Activated naive CD8-positive, alpha-beta T cell treated with anti-CD3 and anti-CD28 coated beads for 36 hours (primary cell): Measurements from ENCODE around the gene BLTP3A. TPM values are rescaled to one million over a fixed set of nuclear protein-coding genes. Genes with fewer than 3 reads are reported as not detected.
"Not testable (repeated sequence)": the region's sequence is repeated elsewhere in the genome, so short reads cannot be mapped to it uniquely, and the experiment has no call there.

ENCODE experiments used
- DNase-seq: peaks from one replicate; pipeline ENCODE4 v3.0.0; 2021
- H3K27ac Mint-ChIP-seq: one replicate; pipeline ENCODE4 v1.8.0; 2022; ENCODE audit warnings: mild to moderate bottlenecking, moderate library complexity, mixed read lengths
- H3K27me3 Mint-ChIP-seq: one replicate; pipeline ENCODE4 v1.8.0; 2022; ENCODE audit warnings: mild to moderate bottlenecking, mixed read lengths
- H3K36me3 Mint-ChIP-seq: one replicate; pipeline ENCODE4 v1.8.0; 2021; ENCODE audit warnings: mild to moderate bottlenecking, mixed read lengths
- H3K4me1 Mint-ChIP-seq: one replicate; pipeline ENCODE4 v1.8.0; 2021; ENCODE audit warnings: mixed read lengths
- H3K4me3 Mint-ChIP-seq: one replicate; pipeline ENCODE4 v1.8.0; 2022; ENCODE audit warnings: mild to moderate bottlenecking, moderate library complexity, mixed read lengths
- H3K9me3 Mint-ChIP-seq: one replicate; pipeline ENCODE4 v1.8.0; 2022; ENCODE audit warnings: mixed read lengths
- total RNA-seq, 2 experiments: library from RNA; stranded (reverse); gene quantifications; one replicate each; pipeline ENCODE4 v1.2.3, GENCODE V29; 2021

Gene BLTP3A
- total RNA-seq, 2 experiments from 2014 or later, result 19.6 to 19.7 TPM

DNA sequence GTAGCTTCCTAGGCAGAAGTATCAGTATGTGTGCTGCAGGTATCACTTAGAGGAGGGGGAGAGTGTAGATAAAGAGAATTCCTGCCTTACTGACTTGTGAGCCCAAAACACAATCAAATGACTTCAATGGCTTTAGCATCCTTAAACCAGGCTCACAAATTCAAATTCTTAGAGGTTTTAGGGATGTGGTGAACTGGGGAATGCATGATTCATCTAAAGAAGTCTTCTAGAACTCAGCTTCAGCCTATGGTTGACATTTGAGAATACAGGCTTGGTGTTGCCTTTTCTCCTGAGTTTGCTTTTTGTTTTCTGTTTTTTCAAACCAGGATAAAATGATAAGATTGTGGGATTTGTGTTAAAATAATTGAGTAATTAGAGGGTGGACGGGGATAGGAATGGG is 20.2 kb upstream of the BLTP3A start:
- no peak for DNase-seq
- peak overlapping the region; percentile 29 for H3K27ac Mint-ChIP-seq
- H3K4me3 Mint-ChIP-seq, result no peak overlapping the region
- H3K4me1 Mint-ChIP-seq, result peaks cover 17% of the 10 kb centered on the region
- peaks cover 18% of the 10 kb centered on the region for H3K36me3 Mint-ChIP-seq
- H3K27me3 Mint-ChIP-seq, result no peaks in the 10 kb centered on the region
- no peaks in the 10 kb centered on the region for H3K9me3 Mint-ChIP-seq

DNA sequence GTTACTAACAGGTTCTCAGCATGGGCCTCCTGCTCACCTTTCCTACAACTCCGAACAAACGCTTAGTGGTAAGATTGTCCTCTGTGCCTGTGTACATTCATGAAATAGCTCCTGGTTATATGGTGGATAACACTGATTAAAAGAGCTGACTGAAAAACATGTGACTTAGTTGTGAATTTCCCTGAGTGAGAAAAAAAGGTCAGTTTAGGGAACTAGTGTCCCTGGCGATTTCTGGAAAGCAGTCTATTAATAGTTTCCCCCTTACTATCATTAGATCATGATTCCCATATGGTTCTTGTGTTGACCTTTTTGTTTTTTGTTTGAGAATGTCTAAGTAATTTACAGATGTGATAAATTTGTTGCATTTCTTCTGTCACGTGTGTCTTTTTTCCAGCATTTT is 18.9 kb upstream of the BLTP3A start:
- no peaks in the 10 kb centered on the region for H3K27me3 Mint-ChIP-seq
- no peaks in the 10 kb centered on the region for H3K9me3 Mint-ChIP-seq
- peaks cover 18% of the 10 kb centered on the region for H3K36me3 Mint-ChIP-seq
- no peak for DNase-seq
- no peak overlapping the region for H3K27ac Mint-ChIP-seq
- H3K4me1 Mint-ChIP-seq, result peaks cover 17% of the 10 kb centered on the region
- no peak overlapping the region for H3K4me3 Mint-ChIP-seq

DNA sequence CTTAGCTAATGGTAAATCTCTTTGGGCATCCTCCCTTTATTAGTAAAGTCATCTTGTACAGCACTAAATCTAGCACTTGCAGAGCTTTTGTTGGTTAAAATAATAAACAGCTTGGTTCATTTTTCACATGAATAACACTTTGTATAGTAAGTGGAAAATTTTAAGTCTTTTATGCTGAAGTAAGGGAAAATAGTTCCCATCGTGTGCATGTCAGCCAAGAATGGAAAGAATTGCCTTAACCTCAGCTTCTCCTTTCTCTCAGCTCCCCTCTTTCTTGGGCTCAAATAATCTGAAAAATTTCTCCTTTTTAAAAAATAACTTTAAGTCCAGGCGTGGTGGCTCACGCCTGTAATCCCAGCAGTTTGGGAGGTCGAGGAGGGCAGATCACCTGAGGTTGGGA is 18.0 kb upstream of the BLTP3A start:
- H3K27ac Mint-ChIP-seq, result no peak overlapping the region
- no peaks in the 10 kb centered on the region for H3K9me3 Mint-ChIP-seq
- no peak for DNase-seq
- H3K4me3 Mint-ChIP-seq, result no peak overlapping the region
- H3K4me1 Mint-ChIP-seq, result peaks cover 17% of the 10 kb centered on the region
- no peaks in the 10 kb centered on the region for H3K27me3 Mint-ChIP-seq
- H3K36me3 Mint-ChIP-seq, result peaks cover 18% of the 10 kb centered on the region

DNA sequence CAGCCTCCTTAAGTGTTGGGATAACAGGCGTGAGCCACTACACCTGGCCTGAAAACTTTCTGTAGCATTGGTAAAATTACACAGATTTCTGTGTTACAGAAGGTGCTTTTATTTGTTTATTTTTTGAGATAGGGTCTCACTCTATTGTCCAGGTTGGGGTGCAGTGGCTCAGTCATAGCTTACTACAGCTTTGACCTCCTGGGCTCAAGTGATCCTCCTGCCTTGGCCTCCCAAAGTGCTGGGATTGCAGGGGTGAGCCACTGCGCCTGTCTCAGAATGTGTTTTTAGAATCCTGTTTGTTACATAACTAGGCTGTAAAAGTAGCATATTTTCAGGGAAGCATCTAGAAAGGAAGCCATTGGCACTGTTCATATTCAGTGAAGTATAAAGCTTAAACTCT is 16.9 kb upstream of the BLTP3A start:
- Mint-ChIP-seq H3K9me3 (no peaks in the 10 kb centered on the region), H3K36me3 (peaks cover 13% of the 10 kb centered on the region), H3K27me3 (no peaks in the 10 kb centered on the region), H3K4me1 (peaks cover 17% of the 10 kb centered on the region), H3K27ac (no peak overlapping the region), H3K4me3 (no peak overlapping the region)
- DNase-seq, result no peak

DNA sequence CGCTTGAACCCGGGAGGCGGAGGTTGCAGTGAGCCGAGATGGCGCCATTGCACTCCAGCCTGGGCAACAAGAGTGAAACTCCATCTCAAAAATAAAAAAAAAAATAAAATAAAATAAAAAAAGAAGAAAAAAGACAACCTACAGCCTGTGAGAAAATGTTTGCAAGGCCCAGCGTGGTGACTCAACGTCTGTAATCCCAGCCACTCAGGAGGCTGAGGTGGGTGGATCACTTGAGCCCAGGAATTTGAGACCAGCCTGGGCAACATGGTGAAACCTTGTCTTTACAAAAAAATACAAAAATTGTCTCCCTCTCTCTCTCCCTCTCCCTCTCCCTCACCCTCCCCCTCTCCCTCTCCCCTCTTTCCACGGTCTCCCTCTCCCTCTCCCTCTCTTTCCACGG is 6.5 kb upstream of the BLTP3A start:
- not testable (repeated sequence) for H3K4me1 Mint-ChIP-seq

DNA sequence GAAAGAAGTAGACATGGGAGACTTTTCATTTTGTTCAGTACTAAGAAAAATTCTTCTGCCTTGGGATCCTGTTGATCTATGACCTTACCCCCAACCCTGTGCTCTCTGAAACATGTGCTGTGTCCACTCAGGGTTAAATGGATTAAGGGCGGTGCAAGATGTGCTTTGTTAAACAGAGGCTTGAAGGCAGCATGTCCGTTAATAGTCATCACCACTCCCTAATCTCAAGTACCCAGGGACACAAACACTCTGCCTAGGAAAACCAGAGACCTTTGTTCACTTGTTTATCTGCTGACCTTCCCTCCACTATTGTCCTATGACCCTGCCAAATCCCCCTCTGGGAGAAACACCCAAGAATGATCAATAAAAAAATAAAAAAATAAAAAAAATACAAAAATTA is 4.7 kb upstream of the BLTP3A start:
- not testable (repeated sequence) for H3K4me1 Mint-ChIP-seq, H3K36me3 Mint-ChIP-seq, H3K27ac Mint-ChIP-seq, H3K27me3 Mint-ChIP-seq, H3K9me3 Mint-ChIP-seq, DNase-seq, H3K4me3 Mint-ChIP-seq

More for the DNA sequence above, 6.5 kb upstream of the BLTP3A start:
- not testable (repeated sequence) for H3K27me3 Mint-ChIP-seq, DNase-seq, H3K4me3 Mint-ChIP-seq, H3K27ac Mint-ChIP-seq, H3K36me3 Mint-ChIP-seq, H3K9me3 Mint-ChIP-seq

DNA sequence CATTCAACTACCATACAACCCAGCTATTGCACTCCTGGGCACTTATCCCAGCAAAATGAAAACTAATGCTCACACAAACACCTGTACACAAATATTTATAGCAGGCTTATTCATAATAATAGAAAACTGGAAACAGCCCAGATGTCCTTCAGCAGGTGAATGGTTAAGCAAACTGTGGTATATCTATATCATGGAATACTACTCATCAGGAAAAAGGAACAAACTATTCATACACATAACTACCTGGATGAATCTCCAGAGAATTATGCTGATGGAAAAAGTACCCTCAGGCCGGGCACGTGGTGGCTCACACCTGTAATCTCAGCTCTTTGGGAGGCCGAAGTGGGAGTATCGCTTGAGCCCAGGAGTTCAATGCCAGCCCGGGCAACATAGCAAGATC is 3.8 kb upstream of the BLTP3A start:
- H3K36me3 Mint-ChIP-seq, result peaks cover 4% of the 10 kb centered on the region
- H3K27me3 Mint-ChIP-seq, result no peaks in the 10 kb centered on the region
- peaks cover 12% of the 10 kb centered on the region for H3K4me1 Mint-ChIP-seq
- no peak overlapping the region for H3K27ac Mint-ChIP-seq
- H3K4me3 Mint-ChIP-seq, result no peak overlapping the region
- H3K9me3 Mint-ChIP-seq, result no peaks in the 10 kb centered on the region
- DNase-seq, result no peak

DNA sequence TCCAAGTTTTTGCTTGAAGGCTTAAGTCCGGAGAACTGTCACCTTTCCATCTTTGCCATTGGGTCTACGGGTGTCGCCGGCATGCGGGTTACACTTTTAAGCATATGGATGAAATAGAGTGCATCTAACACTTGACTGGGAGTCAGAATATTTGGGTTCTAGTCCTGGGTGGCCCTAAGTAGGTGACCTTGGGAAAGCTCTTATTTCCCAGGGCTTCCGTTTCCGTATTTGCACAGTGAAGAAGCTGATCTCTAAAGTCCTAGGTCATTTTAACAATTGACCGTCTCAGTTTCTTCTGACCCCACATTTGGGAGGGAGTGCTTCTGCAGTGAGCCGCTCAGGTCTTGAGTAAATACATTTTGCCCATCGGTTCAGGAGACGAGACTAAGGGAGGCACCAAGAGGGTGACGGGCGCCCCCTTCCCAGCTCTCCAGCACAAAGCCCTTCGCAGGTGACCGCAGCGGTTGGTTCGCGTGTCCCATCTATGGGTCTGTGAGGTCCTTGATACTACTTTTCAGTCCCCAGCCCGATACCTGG is 651 bp upstream of the BLTP3A start:
- Mint-ChIP-seq H3K4me3 (peak overlapping the region; percentile 93), H3K27me3 (no peaks in the 10 kb centered on the region), H3K27ac (peak overlapping the region; percentile 94), H3K9me3 (no peaks in the 10 kb centered on the region), H3K4me1 (peaks cover 22% of the 10 kb centered on the region), H3K36me3 (peaks cover 7% of the 10 kb centered on the region)
- peak; percentile 36 for DNase-seq

DNA sequence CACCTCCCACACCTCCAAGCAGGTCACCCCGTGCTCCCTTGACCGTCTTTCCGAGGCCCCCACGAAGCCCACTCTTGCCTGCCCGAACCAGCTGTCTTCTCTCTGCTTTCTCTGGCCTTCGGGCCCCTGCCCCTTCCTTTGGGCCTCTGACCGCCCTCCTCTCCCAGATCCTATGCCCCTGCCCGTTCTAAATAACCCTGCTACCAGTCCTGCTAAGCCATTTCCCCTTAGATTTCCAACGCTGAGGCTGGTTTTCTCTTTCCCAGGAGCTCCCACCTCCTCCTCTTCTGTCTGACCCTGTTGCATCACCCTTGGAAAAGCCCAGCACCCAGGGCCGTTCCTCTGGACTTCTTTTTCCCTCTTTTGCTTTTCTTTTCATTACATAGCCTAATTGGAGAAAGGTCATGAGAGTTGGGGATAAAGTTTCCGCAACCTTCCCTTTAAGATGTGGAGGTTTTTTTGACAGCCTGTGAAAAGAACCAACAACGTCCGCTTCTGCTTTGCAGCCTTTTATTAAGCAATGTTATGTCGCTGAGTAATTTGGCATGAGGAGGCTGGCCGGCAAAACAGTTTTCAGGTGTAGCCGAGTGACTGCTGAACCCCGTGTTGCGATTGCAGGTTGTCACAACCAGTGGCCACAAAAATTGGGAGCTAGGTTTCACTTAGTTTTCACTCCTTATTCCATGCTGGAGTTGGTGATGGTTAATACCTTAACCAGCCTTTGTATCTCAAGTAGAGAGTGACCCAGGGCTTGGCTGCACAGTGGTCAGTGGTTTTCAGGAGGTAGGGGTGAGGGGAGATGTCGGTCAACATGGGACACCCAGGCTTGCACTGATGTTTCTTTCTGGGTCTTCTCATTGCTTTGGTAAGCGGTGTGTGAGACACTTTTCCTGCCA is 970 bp downstream of the BLTP3A start:
- peak; percentile 13 for DNase-seq
- H3K36me3 Mint-ChIP-seq, result peaks cover 7% of the 10 kb centered on the region
- H3K9me3 Mint-ChIP-seq, result no peaks in the 10 kb centered on the region
- H3K27me3 Mint-ChIP-seq, result no peaks in the 10 kb centered on the region
- peaks cover 22% of the 10 kb centered on the region for H3K4me1 Mint-ChIP-seq
- peak overlapping the region; percentile 88 for H3K27ac Mint-ChIP-seq
- H3K4me3 Mint-ChIP-seq, result peak overlapping the region; percentile 93

DNA sequence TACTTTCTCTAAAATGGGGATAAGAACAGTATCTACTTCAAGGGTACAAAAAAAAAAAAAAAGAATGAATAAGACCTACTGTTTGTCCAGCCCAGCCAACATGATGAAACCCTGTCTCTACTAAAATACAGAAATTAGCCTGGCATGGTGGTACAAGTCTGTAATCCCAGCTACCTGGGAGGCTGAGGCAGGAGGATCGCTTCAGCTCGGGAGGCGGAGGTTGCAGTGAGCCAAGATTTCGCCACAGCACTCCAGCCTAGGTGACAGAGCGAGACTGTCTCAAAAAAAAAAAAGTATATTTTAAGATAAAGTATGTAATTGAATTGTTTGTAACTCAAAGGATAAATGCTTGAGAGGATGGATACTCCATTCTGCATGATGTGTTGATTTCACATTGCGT is 2.0 kb downstream of the BLTP3A start:
- Mint-ChIP-seq H3K4me3 (peak overlapping the region; percentile 93), H3K4me1 (peaks cover 22% of the 10 kb centered on the region), H3K9me3 (no peaks in the 10 kb centered on the region), H3K27me3 (no peaks in the 10 kb centered on the region), H3K36me3 (peaks cover 7% of the 10 kb centered on the region), H3K27ac (no peak overlapping the region)
- no peak for DNase-seq

DNA sequence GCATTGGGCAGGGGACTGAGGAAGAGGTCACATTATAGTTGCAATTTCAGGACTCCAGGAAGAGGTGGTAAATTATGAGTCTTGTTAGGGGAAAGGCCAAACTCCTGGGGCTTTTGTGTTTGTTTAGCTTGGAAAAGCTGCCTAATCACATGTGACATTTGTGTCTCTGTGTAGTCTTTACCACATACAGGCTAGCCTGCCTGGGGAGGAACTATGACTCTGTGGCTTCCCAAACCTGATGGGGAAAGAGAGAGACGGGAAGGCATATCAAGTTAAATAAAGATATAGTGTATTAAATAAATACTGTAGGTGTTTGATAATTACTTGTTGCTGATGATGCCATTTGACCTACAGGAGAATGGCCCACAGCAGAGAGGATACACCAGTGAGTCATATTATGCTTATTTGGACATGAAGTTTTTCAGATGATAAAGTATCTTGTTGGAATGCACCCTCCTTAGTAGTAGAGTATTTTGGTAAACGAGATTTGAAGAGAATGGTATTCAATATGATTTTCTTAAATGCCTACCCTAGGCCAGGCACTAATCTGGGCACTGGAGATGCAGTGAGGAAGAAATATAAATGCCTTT is 4.0 kb downstream of the BLTP3A start:
- H3K27me3 Mint-ChIP-seq, result no peaks in the 10 kb centered on the region
- no peak overlapping the region for H3K4me3 Mint-ChIP-seq
- H3K9me3 Mint-ChIP-seq, result no peaks in the 10 kb centered on the region
- no peak overlapping the region for H3K27ac Mint-ChIP-seq
- DNase-seq, result no peak
- H3K36me3 Mint-ChIP-seq, result peaks cover 7% of the 10 kb centered on the region
- peaks cover 20% of the 10 kb centered on the region for H3K4me1 Mint-ChIP-seq

DNA sequence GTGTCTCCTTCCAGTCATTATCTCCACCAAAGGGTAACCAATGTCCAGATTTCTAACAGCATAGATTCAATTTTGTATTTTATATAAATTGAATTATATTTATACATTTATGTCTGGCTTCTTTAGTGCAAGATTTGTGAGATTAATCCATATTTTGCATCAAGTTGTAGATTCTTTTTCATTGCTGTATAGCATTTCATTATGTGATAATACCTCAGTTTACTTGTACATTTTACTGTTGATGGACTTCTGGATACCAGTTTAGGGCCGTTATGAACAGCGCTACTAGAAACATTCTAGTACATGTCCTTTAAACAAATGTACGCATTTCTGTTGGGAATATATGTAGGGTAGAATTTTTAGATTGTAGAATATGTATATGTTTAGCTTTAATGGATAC is 6.2 kb downstream of the BLTP3A start:
- no peaks in the 10 kb centered on the region for H3K27me3 Mint-ChIP-seq
- peaks cover 10% of the 10 kb centered on the region for H3K4me1 Mint-ChIP-seq
- peaks cover 3% of the 10 kb centered on the region for H3K36me3 Mint-ChIP-seq

DNA sequence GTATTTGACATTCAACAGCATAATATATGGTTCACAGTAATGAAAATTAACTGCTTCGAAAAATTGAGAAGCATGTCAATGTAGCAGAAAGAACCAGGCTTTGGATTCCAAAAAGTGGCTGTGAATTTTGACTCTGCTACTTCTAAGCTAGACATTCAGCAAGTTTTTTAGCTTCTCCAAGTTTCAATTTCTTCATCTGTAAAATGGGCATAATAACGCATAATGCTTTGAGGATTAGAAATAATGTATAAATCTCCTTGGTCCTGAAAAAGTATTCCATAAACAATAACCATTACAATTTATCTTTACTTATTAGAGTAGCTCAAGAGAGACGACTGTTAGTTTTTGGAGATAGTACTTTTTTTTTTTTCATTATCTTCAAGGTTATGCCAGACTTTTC is 7.7 kb downstream of the BLTP3A start:
- no peaks in the 10 kb centered on the region for H3K9me3 Mint-ChIP-seq
- no peak overlapping the region for H3K27ac Mint-ChIP-seq
- peaks cover 3% of the 10 kb centered on the region for H3K36me3 Mint-ChIP-seq
- no peak for DNase-seq
- no peak overlapping the region for H3K4me3 Mint-ChIP-seq
- peaks cover 13% of the 10 kb centered on the region for H3K4me1 Mint-ChIP-seq
- H3K27me3 Mint-ChIP-seq, result no peaks in the 10 kb centered on the region

More for the DNA sequence above, 6.2 kb downstream of the BLTP3A start:
- H3K4me3 Mint-ChIP-seq, result no peak overlapping the region
- H3K27ac Mint-ChIP-seq, result no peak overlapping the region
- no peak for DNase-seq
- H3K9me3 Mint-ChIP-seq, result no peaks in the 10 kb centered on the region

DNA sequence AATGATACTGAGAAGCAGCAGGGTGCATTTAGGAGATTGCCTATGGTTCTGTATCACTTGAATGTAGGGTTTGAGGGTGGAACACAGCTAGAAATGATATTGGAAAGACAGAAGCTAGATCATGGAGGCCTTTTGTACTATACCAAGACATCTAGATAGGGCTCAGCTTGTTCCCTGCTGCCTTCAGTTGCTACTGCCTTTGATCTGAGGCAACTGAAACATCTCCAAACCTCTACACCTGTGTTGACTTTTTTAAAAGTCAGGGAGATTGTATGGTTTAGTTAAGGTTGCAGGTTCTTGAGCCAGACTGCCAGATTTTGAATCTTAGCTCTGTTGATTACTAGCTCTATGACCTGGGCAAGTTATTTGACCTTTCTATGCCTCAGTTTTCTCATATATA is 12.7 kb downstream of the BLTP3A start:
- H3K9me3 Mint-ChIP-seq, result no peaks in the 10 kb centered on the region
- peaks cover 13% of the 10 kb centered on the region for H3K4me1 Mint-ChIP-seq
- H3K27ac Mint-ChIP-seq, result no peak overlapping the region
- no peak for DNase-seq
- no peak overlapping the region for H3K4me3 Mint-ChIP-seq
- H3K27me3 Mint-ChIP-seq, result no peaks in the 10 kb centered on the region
- no peaks in the 10 kb centered on the region for H3K36me3 Mint-ChIP-seq

DNA sequence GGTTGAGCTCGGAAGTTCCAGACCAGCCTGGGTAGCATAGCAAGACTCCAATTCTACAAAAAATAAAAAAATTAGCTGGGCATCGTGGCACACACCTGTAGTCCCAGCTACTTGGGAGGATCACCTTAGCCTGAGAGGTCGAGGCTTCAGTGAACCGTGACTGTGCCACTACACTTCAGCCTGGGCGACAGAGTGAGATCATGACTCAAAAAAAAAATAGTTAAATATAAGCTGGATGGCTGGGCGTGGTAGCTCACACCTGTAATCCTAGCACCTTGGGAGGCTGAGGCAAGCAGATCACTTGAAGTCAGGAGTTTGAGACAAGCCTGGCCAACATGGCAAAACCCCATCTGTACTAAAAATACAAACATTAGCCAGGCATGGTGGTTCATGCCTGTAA is 13.2 kb downstream of the BLTP3A start:
- H3K27me3 Mint-ChIP-seq, H3K36me3 Mint-ChIP-seq, H3K9me3 Mint-ChIP-seq, H3K27ac Mint-ChIP-seq, DNase-seq, H3K4me3 Mint-ChIP-seq: not testable (repeated sequence)
- peaks cover 13% of the 10 kb centered on the region for H3K4me1 Mint-ChIP-seq
